MV-4-11 (cell line): Measurements from ENCODE around the gene MED12.
A peak's percentile ranks its signal among the peaks of the same experiment; 100 is the strongest.

Source experiments
- DNase-seq: peaks from one replicate; lab custom pipeline; 2025; lab: John Stamatoyannopoulos, UW

Gene MED12

GRCh38 chrX:71118032-71118984 is at the start of gene MED12:
Gene MED12, plus strand, starts transcription at chrX:71118596. Its CDS starts 159 bp downstream, at chrX:71118755.
- peak; percentile 67 for DNase-seq

- DNase-seq: no peak
Observed at GRCh38 chrX:71070531-71070930, 47.9 kb upstream of the MED12 start.

GRCh38 chrX:71081330-71082123 is 36.9 kb upstream of the MED12 start:
- DNase-seq: no peak

GRCh38 chrX:71082124-71082647 is 36.2 kb upstream of the MED12 start:
- no peak for DNase-seq

- DNase-seq: no peak
Observed at GRCh38 chrX:71082822-71083221, 35.6 kb upstream of the MED12 start.

GRCh38 chrX:71085900-71086299 is 32.5 kb upstream of the MED12 start:
- no peak for DNase-seq

GRCh38 chrX:71091263-71091662 is 27.1 kb upstream of the MED12 start:
- DNase-seq: no peak

GRCh38 chrX:71095033-71095432 is 23.4 kb upstream of the MED12 start:
- no peak for DNase-seq

GRCh38 chrX:71095555-71095980 is 22.8 kb upstream of the MED12 start, which contains the start of gene FOXO4:
Gene FOXO4, plus strand, starts transcription at chrX:71095851. Its CDS starts 678 bp downstream, at chrX:71096529.
- DNase-seq: peak; percentile 72

- no peak for DNase-seq
Observed at GRCh38 chrX:71095981-71096759, 22.2 kb upstream of the MED12 start.

GRCh38 chrX:71096760-71097032 is 21.7 kb upstream of the MED12 start:
- no peak for DNase-seq

- peak; percentile 60 for DNase-seq
Observed at GRCh38 chrX:71098302-71098701, 20.1 kb upstream of the MED12 start.

- DNase-seq: no peak
Observed at GRCh38 chrX:71098951-71099506, 19.4 kb upstream of the MED12 start.

- DNase-seq: no peak
Observed at GRCh38 chrX:71099736-71100135, 18.7 kb upstream of the MED12 start.

- DNase-seq: no peak
Observed at GRCh38 chrX:71100581-71101505, 17.6 kb upstream of the MED12 start.

- DNase-seq: no peak
Observed at GRCh38 chrX:71102292-71102691, 16.1 kb upstream of the MED12 start.

- DNase-seq: peak; percentile 34
Observed at GRCh38 chrX:71103110-71103983, 15.0 kb upstream of the MED12 start.

- DNase-seq: no peak
Observed at GRCh38 chrX:71105628-71106027, 12.8 kb upstream of the MED12 start.

GRCh38 chrX:71106427-71106826 is 12.0 kb upstream of the MED12 start, which contains the start of gene CXorf65:
Gene CXorf65, minus strand, starts transcription at chrX:71106740. Its CDS starts 184 bp downstream, at chrX:71106556.
- DNase-seq: peak; percentile 59
